Measurements from ENCODE around the gene EPN1. TPM values are rescaled to one million over a fixed set of nuclear protein-coding genes. Genes with fewer than 3 reads are reported as not detected.
A peak's percentile ranks its signal among the peaks of the same experiment; 100 is the strongest.

EPN1 gene
- total and polyA plus RNA-seq, 11 donors: 125 to 377 (median 188) TPM

DNA sequence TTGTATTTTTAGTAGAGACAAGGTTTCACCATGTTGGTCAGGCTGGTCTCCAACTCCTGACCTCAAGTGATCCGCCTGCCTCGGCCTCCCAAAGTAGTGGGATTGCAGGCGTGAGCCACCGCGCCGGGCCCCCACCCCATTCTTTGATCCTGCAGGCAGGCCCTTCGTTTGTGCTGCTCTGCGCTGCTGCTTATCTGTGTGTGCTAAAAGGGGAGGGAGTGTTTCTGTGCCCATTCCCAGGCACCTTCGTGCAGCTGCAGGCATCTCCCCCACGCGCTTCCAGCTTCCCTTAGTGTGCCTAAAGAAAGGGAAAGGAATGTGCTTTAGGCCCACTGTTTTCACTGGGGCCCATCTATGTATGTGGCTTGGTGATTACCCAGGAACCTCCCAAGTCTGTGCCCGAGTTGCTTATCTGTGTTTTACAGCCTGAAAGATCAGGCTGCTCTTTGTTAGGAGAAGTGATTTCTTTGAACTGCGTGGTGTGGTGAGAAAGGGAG, 27.2 kb downstream of the EPN1 start:
- H3K9me3 ChIP-seq: no peaks in the 10 kb centered on the region
- intact Hi-C loops (cut with DNase I): no loop called here
- no peaks in the 10 kb centered on the region for H3K27me3 ChIP-seq
- H3K36me3 ChIP-seq: peaks cover 0 to 38% (median 28%) of the 10 kb centered on the region in 9 donors
- no peak overlapping the region for H3K4me3 ChIP-seq
- TF ChIP-seq POLR2A (IDR thresholded peaks at IDR 0.05): no peak
- TF ChIP-seq, protein P1, sequence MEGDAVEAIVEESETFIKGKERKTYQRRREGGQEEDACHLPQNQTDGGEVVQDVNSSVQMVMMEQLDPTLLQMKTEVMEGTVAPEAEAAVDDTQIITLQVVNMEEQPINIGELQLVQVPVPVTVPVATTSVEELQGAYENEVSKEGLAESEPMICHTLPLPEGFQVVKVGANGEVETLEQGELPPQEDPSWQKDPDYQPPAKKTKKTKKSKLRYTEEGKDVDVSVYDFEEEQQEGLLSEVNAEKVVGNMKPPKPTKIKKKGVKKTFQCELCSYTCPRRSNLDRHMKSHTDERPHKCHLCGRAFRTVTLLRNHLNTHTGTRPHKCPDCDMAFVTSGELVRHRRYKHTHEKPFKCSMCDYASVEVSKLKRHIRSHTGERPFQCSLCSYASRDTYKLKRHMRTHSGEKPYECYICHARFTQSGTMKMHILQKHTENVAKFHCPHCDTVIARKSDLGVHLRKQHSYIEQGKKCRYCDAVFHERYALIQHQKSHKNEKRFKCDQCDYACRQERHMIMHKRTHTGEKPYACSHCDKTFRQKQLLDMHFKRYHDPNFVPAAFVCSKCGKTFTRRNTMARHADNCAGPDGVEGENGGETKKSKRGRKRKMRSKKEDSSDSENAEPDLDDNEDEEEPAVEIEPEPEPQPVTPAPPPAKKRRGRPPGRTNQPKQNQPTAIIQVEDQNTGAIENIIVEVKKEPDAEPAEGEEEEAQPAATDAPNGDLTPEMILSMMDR (IDR thresholded peaks at IDR 0.05): no peak
- peaks cover 0 to 5% (median 0%) of the 10 kb centered on the region in 12 donors for H3K4me1 ChIP-seq
- no peak overlapping the region for H3K27ac ChIP-seq
- DNase-seq (no peak), ATAC-seq (peak in 1 of 4 donors; percentile 23)
- WGBS, 4 donors: 44 to 54% (median 53%) methylated on average over 13 of the region's 13 CpGs

DNA sequence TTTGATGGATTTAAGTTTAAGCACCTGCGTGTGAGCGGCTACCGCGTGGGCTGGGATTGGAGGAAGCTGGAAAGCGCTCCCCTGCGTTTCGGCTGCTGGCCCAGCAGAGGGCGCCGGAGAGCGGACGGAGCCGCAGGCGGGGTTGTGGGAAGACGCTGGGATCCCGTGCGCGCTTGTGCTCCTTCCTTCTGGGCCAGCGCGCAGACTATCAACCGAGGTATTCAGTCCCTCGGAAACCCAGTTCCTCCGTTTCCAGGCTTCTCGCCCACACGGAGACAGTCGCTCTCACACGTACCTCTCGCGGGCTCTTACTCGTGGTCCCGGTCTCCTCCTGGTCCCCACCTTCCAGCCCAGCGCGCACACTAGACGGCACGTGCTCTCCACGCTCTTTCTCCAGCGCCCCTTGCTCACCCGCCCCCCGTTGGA, 28.8 kb downstream of the EPN1 start:
- no peaks in the 10 kb centered on the region for H3K27me3 ChIP-seq
- H3K36me3 ChIP-seq: peaks cover 0 to 22% (median 18%) of the 10 kb centered on the region in 9 donors
- DNase-seq (peak in 2 of 5 donors; percentile 26 to 77), ATAC-seq (peak in 3 of 4 donors; percentile 57 to 65 (median 65))
- H3K27ac ChIP-seq: no peak overlapping the region
- TF ChIP-seq POLR2A (IDR thresholded peaks at IDR 0.05): no peak
- TF ChIP-seq, protein P1 (IDR thresholded peaks at IDR 0.05): peak; percentile 62 to 89 (median 74)
- H3K9me3 ChIP-seq: no peaks in the 10 kb centered on the region
- intact Hi-C loops (cut with DNase I): no loop called here
- WGBS, 4 donors: 42 to 57% (median 49%) methylated on average over 25 to 38 of the region's 38 CpGs
- H3K4me1 ChIP-seq: peaks cover 0 to 5% (median 0%) of the 10 kb centered on the region in 12 donors
- H3K4me3 ChIP-seq: no peak overlapping the region

DNA sequence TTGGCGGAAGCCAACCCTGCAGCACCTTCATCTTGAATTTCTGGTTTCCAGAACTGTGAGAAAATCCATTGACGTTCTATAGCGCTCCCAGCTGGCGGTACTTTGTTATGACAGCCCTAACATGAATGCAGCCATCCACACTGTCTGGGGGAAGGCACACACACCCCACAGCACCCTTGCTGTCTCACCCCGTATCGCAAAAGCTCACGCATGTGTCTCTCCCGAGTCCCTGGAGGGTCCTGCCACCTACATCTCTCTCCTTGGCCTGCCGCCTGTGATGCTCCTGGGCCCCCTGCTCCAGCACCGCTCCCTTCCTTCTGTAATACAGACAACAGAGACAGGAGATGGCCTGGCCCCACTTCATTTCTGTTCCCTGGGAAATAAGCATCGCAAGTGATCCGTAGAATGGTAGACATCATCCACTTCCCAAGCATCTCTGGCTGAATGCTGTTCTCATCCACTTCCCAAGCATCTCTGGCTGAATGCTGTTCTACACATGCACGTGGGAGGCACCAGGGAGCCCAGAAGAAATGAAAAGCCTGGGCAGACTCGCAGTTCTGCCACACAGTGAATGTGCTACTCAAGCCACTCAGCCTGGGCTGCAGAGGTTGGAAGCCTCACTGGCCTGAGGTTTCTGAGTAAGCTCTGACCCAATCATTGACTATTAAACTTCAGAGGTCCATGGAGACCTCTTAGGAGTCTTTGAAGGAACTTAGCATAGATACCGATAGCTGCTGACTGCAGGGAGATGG, 29.6 kb downstream of the EPN1 start:
- Histone ChIP-seq H3K4me1 (peaks cover 0 to 5% (median 0%) of the 10 kb centered on the region in 12 donors), H3K9me3 (no peaks in the 10 kb centered on the region), H3K4me3 (no peak overlapping the region), H3K36me3 (peaks cover 0 to 16% (median 10%) of the 10 kb centered on the region in 9 donors), H3K27me3 (no peaks in the 10 kb centered on the region), H3K27ac (no peak overlapping the region)
- 90 to 96% (median 93%) methylated on average over 15 of the region's 15 CpGs for WGBS, 4 donors
- intact Hi-C loops (cut with DNase I): no loop called here
- no peak for TF ChIP-seq POLR2A (IDR thresholded peaks at IDR 0.05)
- TF ChIP-seq, protein P1 (IDR thresholded peaks at IDR 0.05): peak in 2 of 12 donors; percentile 7 to 11
- ATAC-seq (peak in 3 of 4 donors; percentile 7 to 19 (median 9)), DNase-seq (no peak)

DNA sequence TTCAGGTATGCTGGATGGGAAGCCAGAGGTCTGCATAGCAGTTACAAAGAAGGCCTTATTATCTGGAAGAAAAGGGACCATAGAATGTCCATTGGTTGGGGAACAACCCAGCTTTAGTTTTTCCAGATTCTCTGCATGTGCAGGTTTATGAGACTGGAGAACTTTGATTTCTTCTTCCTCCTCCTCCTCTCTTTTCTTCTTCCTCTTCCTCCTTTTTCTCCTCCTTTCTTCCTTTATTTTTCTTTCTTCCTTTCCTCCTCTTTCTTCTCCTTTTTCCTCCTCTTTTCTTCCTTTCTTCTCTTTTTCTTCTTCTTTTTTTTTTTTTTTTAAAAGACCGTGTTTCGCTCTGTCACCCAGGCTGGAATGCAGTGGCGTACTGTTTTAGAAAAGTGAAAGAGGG, 30.9 kb downstream of the EPN1 start:
- peaks cover 0 to 3% (median 0%) of the 10 kb centered on the region in 9 donors for H3K36me3 ChIP-seq

More for the DNA sequence above, 30.9 kb downstream of the EPN1 start:
- Histone ChIP-seq H3K4me1 (peaks cover 0 to 5% (median 0%) of the 10 kb centered on the region in 12 donors), H3K9me3 (no peaks in the 10 kb centered on the region), H3K4me3 (no peak overlapping the region), H3K27ac (no peak overlapping the region), H3K27me3 (no peaks in the 10 kb centered on the region)
- ATAC-seq (no peak), DNase-seq (no peak)
- intact Hi-C loops (cut with DNase I): no loop called here
- TF ChIP-seq, protein P1 (IDR thresholded peaks at IDR 0.05): no peak
- TF ChIP-seq POLR2A (IDR thresholded peaks at IDR 0.05): no peak
- 92 to 96% (median 93%) methylated on average over 3 of the region's 3 CpGs for WGBS, 4 donors

Data from heart left ventricle (tissue), 16 donors.